ENCODE data around the gene HOXA5. TPM values are rescaled to one million over a fixed set of nuclear protein-coding genes. Genes with fewer than 3 reads are reported as not detected.

Gene HOXA5
- total and polyA plus RNA-seq, 2 donors (not counting 3 experiments of a cell fraction or from before 2014, with no cell fraction given) = 18.6 to 18.8 TPM

DNA sequence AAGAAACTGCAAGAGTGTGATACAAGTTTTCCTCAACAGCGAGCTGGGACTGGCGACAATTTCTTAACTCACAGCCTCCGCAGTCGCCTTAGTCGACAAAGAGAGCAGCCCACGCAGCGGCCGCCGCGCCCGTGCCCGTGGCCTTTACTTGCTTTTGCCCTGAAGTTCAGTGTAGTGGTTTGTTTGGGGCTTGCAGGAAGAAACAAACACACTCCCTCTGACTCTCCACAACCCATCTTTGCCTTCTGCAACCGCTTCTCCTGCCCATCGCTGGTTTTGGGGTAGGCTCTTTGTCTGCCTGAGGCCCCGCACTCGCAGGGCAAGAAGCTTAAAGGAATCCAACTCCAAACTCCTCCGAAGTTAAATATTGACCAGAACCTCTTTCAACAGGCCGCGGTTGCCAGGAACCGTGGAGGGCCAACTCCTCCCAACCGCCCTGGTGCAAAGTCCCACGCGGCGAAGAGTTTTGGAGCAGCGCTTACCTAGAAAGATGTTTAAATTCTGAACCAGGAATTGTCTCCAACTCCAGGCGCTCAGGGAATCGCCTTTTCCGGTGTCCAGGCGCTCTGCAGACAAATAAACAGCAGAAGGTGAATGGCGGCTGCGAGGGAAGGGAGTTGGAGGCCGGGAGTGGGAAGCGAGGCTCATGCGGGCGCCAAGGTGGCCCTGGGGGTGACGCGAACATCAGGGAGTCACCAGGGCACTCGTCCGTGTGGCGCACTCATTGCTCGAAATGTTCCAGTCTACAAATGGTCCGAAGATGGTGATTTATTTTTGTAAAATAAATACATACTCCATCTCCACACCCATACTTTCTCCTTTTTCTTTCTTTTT is 21.2 kb downstream of the HOXA5 start:
- H3K9me3 ChIP-seq (replicated peaks; ENCODE audit: control insufficient read depth, insufficient read depth, low read length) = no peaks in the 10 kb centered on the region
- intact Hi-C loops (cut with micrococcal nuclease) = no loop called here
- H3K4me3 ChIP-seq (replicated peaks in 1 of 3; ENCODE audit: insufficient read depth in 1 of 3, low read depth in 1 of 3, low read length in 3 of 3) = peak overlapping the region; percentile 9 to 68 (median 15)
- H3K4me1 ChIP-seq (ENCODE audit: control insufficient read depth, extremely low read depth, insufficient read depth, low read length) = peaks cover 88% of the 10 kb centered on the region
- dilution Hi-C loops (cut with MboI; ENCODE audit: extremely low pct_ligation_motif_present, low sequenced_read_pairs) = no loop called here
- no peaks in the 10 kb centered on the region for H3K27me3 ChIP-seq (ENCODE audit: control insufficient read depth in 2 of 2, insufficient read depth in 2 of 2, low read length in 2 of 2)
- FAIRE-seq (peak; percentile 78), DNase-seq (ENCODE audit: low read depth, low spot score) (no peak)
- peak overlapping the region; percentile 3 for H2AFZ ChIP-seq (ENCODE audit: low read depth, low read length)
- H3K27ac ChIP-seq (ENCODE audit: insufficient read depth, low read depth, low read length) = peak overlapping the region; percentile 96
- TF ChIP-seq, protein P1, sequence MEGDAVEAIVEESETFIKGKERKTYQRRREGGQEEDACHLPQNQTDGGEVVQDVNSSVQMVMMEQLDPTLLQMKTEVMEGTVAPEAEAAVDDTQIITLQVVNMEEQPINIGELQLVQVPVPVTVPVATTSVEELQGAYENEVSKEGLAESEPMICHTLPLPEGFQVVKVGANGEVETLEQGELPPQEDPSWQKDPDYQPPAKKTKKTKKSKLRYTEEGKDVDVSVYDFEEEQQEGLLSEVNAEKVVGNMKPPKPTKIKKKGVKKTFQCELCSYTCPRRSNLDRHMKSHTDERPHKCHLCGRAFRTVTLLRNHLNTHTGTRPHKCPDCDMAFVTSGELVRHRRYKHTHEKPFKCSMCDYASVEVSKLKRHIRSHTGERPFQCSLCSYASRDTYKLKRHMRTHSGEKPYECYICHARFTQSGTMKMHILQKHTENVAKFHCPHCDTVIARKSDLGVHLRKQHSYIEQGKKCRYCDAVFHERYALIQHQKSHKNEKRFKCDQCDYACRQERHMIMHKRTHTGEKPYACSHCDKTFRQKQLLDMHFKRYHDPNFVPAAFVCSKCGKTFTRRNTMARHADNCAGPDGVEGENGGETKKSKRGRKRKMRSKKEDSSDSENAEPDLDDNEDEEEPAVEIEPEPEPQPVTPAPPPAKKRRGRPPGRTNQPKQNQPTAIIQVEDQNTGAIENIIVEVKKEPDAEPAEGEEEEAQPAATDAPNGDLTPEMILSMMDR (IDR thresholded peaks at IDR 0.05; ENCODE audit: extremely low read depth in 1 of 2, insufficient read depth in 1 of 2, low read depth in 1 of 2, low read length in 2 of 2) = no peak
- TF ChIP-seq GATA2 (IDR thresholded peaks at IDR 0.05; ENCODE audit: insufficient read depth, insufficient read length, low read depth, low read length) = no peak
- TF ChIP-seq, protein P2, sequence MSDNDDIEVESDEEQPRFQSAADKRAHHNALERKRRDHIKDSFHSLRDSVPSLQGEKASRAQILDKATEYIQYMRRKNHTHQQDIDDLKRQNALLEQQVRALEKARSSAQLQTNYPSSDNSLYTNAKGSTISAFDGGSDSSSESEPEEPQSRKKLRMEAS (IDR thresholded peaks at IDR 0.05; ENCODE audit: insufficient read depth, insufficient read length) = no peak
- peak; percentile 24 for TF ChIP-seq POLR2A (IDR thresholded peaks at IDR 0.05; ENCODE audit: low read depth, low read length)
- H3K9me1 ChIP-seq (replicated peaks; ENCODE audit: control insufficient read depth, extremely low read depth, insufficient read depth, low read length) = no peaks in the 10 kb centered on the region
- no peaks in the 10 kb centered on the region for H3K36me3 ChIP-seq (ENCODE audit: control insufficient read depth in 2 of 2, extremely low read depth in 1 of 2, insufficient read depth in 2 of 2, low read length in 2 of 2)
- POLR2A ChIA-PET = interaction anchor here (1.2 kb wide), 1 partner anchor 23 kb away, joined by 4 read pairs; no protein-coding TSS in a partner anchor
- no peaks in the 10 kb centered on the region for H4K20me1 ChIP-seq (replicated peaks; ENCODE audit: control insufficient read depth, extremely low read depth, insufficient read depth, low read length)
- H3K79me2 ChIP-seq (ENCODE audit: control insufficient read depth, insufficient read depth, low read length) = peaks cover 68% of the 10 kb centered on the region
- BruUV-seq (replicated peaks) = no TSS peak
- CTCF ChIA-PET = interaction anchor here (0.7 to 9.1 kb wide), 5 partner anchors 16 to 40 kb away, joined by 3 to 70 read pairs (median 3); no protein-coding TSS in a partner anchor
- peak overlapping the region; percentile 81 for H3K9ac ChIP-seq (replicated peaks; ENCODE audit: extremely low read depth, insufficient read depth, low read length)
- peak overlapping the region; percentile 92 for H3K4me2 ChIP-seq (ENCODE audit: insufficient read depth, low read length)
